Bronchial epithelial cell (primary cell): ENCODE results near the gene WASL. TPM values are rescaled to one million over a fixed set of nuclear protein-coding genes. Genes with fewer than 3 reads are reported as not detected.

Experiments
- DNase-seq: peaks from one replicate; pipeline ENCODE4 v3.0.0-alpha.2; 2010; ENCODE audit warnings: low read depth
- FAIRE-seq: peaks from 2 replicates; lab custom pipeline; 2011; peaks lifted over from hg19 to GRCh38; lab: Jason Lieb, UNC
- H3K27me3 ChIP-seq: 2 replicates; pipeline ENCODE4 v1.5.1; 2011; ENCODE audit warnings: low read length; ENCODE audit not compliant: control insufficient read depth, insufficient read depth
- H3K36me3 ChIP-seq: 2 replicates; pipeline ENCODE4 v1.5.1; 2011; ENCODE audit warnings: low read length; ENCODE audit not compliant: control insufficient read depth, insufficient read depth
- H3K4me3 ChIP-seq: 2 replicates; pipeline ENCODE4 v1.5.1; 2011; ENCODE audit warnings: mild to moderate bottlenecking, low read depth, low read length, control low read depth
- CTCF ChIP-seq: IDR thresholded peaks from 2 replicates; pipeline ENCODE4 v1.5.1; 2011; ENCODE audit warnings: mild to moderate bottlenecking, moderate library complexity, low read length, control low read depth, inconsistent platforms; ENCODE audit not compliant: insufficient read depth, severe bottlenecking
- total RNA-seq: library from RNA; depleted of rRNA; stranded (reverse); fragments of >200 nt; gene quantifications from 2 replicates; pipeline ENCODE4 v1.2.1, GENCODE V29; 2014

The WASL gene
- total RNA-seq, 1 donor from 2014 or later: 15.0 TPM

GRCh38 chr7:123687161-123687560 lies 61.6 kb downstream of the WASL start:
- H3K27me3 ChIP-seq: no peaks in the 10 kb centered on the region
- no peak for FAIRE-seq
- no peak for TF ChIP-seq CTCF
- peaks cover 1% of the 10 kb centered on the region for H3K36me3 ChIP-seq
- DNase-seq: no peak
- H3K4me3 ChIP-seq: no peak overlapping the region

GRCh38 chr7:123682690-123683089 lies 66.1 kb downstream of the WASL start:
- no peak overlapping the region for H3K4me3 ChIP-seq
- no peak for FAIRE-seq
- DNase-seq: peak; percentile 59
- no peaks in the 10 kb centered on the region for H3K27me3 ChIP-seq
- peak; percentile 42 for TF ChIP-seq CTCF
- peaks cover 2% of the 10 kb centered on the region for H3K36me3 ChIP-seq

- Histone ChIP-seq H3K36me3 (peaks cover 2% of the 10 kb centered on the region), H3K4me3 (no peak overlapping the region), H3K27me3 (no peaks in the 10 kb centered on the region)
- FAIRE-seq: no peak
- DNase-seq: no peak
- TF ChIP-seq CTCF: no peak
Measured at GRCh38 chr7:123681561-123681960, 67.2 kb downstream of the WASL start.

- FAIRE-seq (no peak), DNase-seq (no peak)
- TF ChIP-seq CTCF: no peak
- Histone ChIP-seq H3K27me3 (no peaks in the 10 kb centered on the region), H3K4me3 (no peak overlapping the region), H3K36me3 (peaks cover 2% of the 10 kb centered on the region)
Measured at GRCh38 chr7:123680580-123680979, 68.2 kb downstream of the WASL start.

- no peak for TF ChIP-seq CTCF
- H3K4me3 ChIP-seq: no peak overlapping the region
- peaks cover 2% of the 10 kb centered on the region for H3K36me3 ChIP-seq
- H3K27me3 ChIP-seq: no peaks in the 10 kb centered on the region
- DNase-seq: no peak
- no peak for FAIRE-seq
Measured at GRCh38 chr7:123679614-123680013, 69.2 kb downstream of the WASL start.

- H3K4me3 ChIP-seq: no peak overlapping the region
- DNase-seq (no peak), FAIRE-seq (no peak)
- H3K27me3 ChIP-seq: no peaks in the 10 kb centered on the region
- TF ChIP-seq CTCF: no peak
- peaks cover 2% of the 10 kb centered on the region for H3K36me3 ChIP-seq
Measured at GRCh38 chr7:123677061-123677715, 71.6 kb downstream of the WASL start.
